ENCODE results near the gene LILRB1.
"Not testable (repeated sequence)": the region's sequence is repeated elsewhere in the genome, so short reads cannot be mapped to it uniquely, and the experiment has no call there.

LILRB1 gene

DNA sequence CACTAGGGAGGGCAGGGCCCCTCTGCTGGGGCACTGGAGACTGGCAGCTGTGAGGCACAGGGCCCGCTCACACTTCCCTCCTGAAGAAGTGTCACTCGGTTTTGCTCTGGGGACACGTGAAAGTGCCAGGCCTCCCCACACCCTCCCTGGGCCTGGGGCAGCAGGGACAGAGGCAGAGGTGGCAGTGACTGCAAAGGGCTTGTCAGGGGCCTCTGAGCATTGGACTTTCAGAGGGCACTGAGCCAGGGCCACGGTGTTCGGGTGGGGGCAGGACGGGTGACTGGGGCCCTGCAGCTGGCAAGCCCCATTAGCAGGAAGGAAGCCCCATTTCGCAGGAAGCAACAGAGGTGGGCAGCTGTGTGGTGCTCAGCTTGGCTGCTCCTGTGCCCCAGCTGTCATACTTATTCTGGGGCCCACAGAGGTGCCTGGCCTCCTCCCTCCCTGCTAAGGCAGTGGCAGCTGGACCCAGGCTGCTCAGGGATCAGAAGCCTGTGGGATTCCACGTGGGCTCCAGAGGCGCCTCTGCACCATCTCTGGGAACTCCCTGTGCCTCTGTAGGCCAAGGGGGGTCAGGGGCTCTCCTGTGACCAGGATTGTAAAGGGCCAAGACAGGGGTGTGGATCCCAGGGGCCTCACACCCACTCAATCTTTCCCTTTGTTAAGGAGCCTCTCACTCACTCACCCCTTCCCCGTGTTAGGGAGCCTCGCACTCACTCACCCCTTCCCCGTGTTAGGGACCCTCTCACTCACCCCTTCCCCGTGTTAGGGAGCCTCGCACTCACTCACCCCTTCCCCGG, 5.2 kb upstream of the LILRB1 start:
- DNase-seq (ENCODE audit: extremely low read depth in 1 of 2, low read depth in 1 of 2), result not testable (repeated sequence)

DNA sequence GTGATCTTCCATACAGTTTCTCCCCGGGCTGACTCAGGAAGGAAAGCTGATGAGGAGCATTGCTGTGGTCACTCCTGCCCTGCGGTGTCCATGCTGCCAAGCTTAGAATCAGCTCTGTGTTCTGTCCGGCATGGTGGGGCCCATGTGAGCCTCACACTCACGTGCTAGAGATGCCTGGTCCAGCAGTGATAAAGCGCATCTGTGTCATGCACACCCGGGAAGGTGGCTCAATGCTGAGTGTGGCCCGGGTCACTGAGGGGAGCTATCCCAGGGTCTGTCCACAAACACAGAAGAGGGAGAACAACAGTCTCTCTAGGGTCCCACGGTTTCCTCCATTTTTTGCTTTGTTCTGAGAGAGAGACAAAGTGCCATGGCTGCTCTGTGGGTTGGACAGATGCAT, 3.5 kb upstream of the LILRB1 start:
- DNase-seq (ENCODE audit: extremely low read depth in 1 of 2, low read depth in 1 of 2), result no peak

DNA sequence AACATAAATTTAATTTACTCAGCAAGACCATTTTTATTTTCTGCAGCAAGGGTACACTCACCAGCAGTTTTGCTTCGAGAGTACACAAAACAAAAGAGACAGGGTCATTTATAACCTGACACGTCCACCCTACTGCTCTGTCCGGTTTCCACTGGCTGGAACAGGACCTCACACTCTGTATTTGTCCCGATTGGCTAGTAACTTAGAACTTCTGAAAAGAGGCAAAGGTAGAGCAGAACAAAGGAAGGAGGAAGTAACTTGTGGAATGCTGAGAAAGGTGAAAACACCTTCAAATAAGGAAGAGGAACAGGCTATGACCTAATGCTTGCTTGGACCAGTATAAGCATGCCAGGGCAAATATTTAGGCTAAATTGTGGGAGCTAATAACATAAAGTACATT, 2.4 kb upstream of the LILRB1 start:
- not testable (repeated sequence) for DNase-seq (ENCODE audit: extremely low read depth in 1 of 2, low read depth in 1 of 2)

- no peak for DNase-seq (ENCODE audit: extremely low read depth in 1 of 2, low read depth in 1 of 2)
Observed at GRCh38 chr19:54630782-54631181, 498 bp downstream of the LILRB1 start.

- DNase-seq (ENCODE audit: extremely low read depth in 1 of 2, low read depth in 1 of 2), result not testable (repeated sequence)
Observed at GRCh38 chr19:54631489-54632337, 1.4 kb downstream of the LILRB1 start.

DNA sequence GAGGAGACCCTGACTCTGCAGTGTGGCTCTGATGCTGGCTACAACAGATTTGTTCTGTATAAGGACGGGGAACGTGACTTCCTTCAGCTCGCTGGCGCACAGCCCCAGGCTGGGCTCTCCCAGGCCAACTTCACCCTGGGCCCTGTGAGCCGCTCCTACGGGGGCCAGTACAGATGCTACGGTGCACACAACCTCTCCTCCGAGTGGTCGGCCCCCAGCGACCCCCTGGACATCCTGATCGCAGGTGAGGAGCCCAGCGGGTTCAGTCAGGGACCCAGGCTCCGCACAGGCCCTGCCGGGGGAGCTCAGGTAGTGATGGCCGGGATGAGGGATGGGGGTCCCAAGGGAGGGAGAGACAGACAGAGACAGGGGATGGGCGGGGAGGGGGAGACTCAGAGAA, 2.2 kb downstream of the LILRB1 start:
- not testable (repeated sequence) for DNase-seq (ENCODE audit: extremely low read depth in 1 of 2, low read depth in 1 of 2)

DNA sequence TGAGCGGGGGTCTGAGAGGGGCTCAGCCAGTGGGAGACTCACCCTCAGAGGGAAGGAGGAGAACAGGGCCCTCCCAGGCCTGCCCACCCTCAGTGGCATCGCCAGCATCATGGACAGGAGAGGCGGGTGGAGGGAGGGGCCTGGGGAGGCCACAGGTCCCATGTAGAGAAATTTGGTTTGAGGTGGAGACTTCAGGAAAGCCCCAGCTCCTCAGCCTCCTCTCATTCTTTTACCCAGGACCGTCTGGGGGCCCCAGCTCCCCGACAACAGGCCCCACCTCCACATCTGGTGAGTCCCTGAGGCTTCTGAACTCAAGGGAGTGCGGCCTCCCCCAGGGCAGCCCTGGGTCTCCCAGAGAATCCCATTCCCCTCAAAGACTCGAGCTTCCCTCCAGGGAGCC, 3.1 kb downstream of the LILRB1 start:
- DNase-seq (ENCODE audit: extremely low read depth in 1 of 2, low read depth in 1 of 2), result no peak

- not testable (repeated sequence) for DNase-seq (ENCODE audit: extremely low read depth in 1 of 2, low read depth in 1 of 2)
Observed at GRCh38 chr19:54636081-54636480, 5.8 kb downstream of the LILRB1 start.

DNA sequence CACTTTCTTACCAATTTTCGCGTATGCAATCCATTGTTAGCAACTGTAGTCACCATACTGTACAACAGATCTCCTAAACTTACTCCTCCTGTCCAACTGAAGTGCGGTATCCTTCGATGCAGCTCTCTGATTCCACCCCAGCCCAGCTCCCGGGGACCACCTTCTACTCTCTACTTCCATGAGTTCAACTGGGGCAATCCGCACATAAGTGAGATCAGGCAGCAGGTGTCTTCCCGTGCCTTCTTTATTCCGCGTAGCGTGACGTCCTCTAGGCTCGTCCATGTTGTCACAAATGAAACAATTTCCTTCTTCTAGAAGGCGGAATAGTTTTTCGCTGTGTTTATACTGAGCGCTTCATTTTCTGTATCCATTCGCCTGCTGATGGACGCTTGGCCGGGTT, 8.4 kb downstream of the LILRB1 start:
- DNase-seq (ENCODE audit: extremely low read depth in 1 of 2, low read depth in 1 of 2), result no peak

DNA sequence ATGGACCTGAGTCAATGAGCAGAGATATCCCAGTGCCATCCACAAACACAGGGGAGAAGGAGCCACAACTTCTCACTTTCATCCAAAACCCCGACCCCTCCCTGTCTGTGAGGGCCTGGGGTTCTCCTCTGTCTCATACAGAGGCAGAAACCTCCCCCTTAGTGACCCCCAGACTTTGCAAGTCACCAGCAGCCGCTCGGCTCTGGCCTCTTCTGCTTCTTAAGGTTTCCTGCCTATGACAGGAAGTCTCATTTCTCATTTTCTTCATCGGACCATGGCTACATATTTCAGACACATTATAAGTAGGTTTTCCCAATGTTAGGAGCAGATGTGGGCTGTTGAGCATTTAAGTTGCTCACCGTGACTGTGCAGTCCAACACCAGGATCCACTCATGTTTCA, 12.7 kb downstream of the LILRB1 start:
- not testable (repeated sequence) for DNase-seq (ENCODE audit: extremely low read depth in 1 of 2, low read depth in 1 of 2)

GRCh38 chr19:54643583-54643982, 13.3 kb downstream of the LILRB1 start:
- DNase-seq (ENCODE audit: extremely low read depth in 1 of 2, low read depth in 1 of 2), result not testable (repeated sequence)

DNA sequence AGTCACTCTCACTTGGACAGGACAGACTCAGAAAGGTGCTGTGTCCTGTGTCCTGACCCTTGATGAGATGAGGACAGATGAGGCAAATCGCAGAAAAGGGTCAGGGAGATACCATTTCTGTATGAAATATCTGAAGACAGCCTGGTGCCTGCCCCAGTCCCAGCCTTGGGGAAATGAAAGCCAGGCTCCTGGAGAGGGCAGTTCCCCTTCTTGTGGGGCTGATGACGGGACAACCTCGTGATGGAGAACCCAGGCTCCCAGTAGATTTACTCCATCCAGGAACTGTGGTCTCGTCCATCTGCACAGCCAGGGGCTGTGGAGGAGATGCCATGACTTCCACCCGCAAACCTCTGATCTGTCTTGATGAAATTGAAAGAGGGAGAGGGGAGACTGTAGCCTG, 13.8 kb downstream of the LILRB1 start:
- no peak for DNase-seq (ENCODE audit: extremely low read depth in 1 of 2, low read depth in 1 of 2)

GRCh38 chr19:54646331-54646841, 16.1 kb downstream of the LILRB1 start:
- no peak for DNase-seq (ENCODE audit: extremely low read depth in 1 of 2, low read depth in 1 of 2)

DNA sequence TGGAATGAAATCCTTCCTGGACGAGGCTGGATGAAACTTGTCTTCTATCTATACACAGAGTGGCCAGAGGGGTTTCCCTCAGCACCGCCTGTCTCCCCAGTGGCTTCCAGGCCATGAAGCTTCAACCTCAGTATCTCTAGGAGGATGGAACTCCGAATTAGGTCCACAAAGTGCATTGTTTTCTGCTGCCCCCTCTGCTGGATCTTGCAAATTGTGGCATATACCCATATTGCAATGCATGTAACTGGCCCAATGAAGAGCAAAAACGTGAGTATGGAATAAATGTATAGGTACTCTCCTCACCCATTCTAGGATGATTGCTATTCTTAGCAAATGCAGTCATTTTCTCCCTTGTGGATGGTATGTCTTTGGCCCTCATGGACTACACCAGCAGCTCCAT, 17.8 kb downstream of the LILRB1 start:
- no peak for DNase-seq (ENCODE audit: extremely low read depth in 1 of 2, low read depth in 1 of 2)

- DNase-seq (ENCODE audit: extremely low read depth in 1 of 2, low read depth in 1 of 2), result no peak
Observed at GRCh38 chr19:54650108-54650655, 19.9 kb downstream of the LILRB1 start.

- no peak for DNase-seq (ENCODE audit: extremely low read depth in 1 of 2, low read depth in 1 of 2)
Observed at GRCh38 chr19:54653181-54653809, 23.0 kb downstream of the LILRB1 start.

GRCh38 chr19:54654447-54655321, 24.4 kb downstream of the LILRB1 start:
- DNase-seq (ENCODE audit: extremely low read depth in 1 of 2, low read depth in 1 of 2), result no peak

- no peak for DNase-seq (ENCODE audit: extremely low read depth in 1 of 2, low read depth in 1 of 2)
Observed at GRCh38 chr19:54659300-54659699, 29.0 kb downstream of the LILRB1 start.

- no peak for DNase-seq (ENCODE audit: extremely low read depth in 1 of 2, low read depth in 1 of 2)
Observed at GRCh38 chr19:54660306-54660705, 30.0 kb downstream of the LILRB1 start.

- DNase-seq (ENCODE audit: extremely low read depth in 1 of 2, low read depth in 1 of 2), result no peak
Observed at GRCh38 chr19:54660964-54661363, 30.7 kb downstream of the LILRB1 start.

All from stimulated activated CD8-positive, alpha-beta memory T cell treated with anti-CD3 and anti-CD28 coated beads, Interleukin-7, amount 100 ng/mL, for 48 hours (primary cell).